DMS53 treated with DMSO at 0.1 percent for 48 hours (cell line): ENCODE measurements around the gene LIN52.
"Not testable (repeated sequence)": the region's sequence is repeated elsewhere in the genome, so short reads cannot be mapped to it uniquely, and the experiment has no call there.

Experiments used
- DNase-seq: peaks from one replicate; lab custom pipeline; 2025; ENCODE audit not compliant: unreplicated experiment; lab: John Stamatoyannopoulos, UW

The LIN52 gene

DNA sequence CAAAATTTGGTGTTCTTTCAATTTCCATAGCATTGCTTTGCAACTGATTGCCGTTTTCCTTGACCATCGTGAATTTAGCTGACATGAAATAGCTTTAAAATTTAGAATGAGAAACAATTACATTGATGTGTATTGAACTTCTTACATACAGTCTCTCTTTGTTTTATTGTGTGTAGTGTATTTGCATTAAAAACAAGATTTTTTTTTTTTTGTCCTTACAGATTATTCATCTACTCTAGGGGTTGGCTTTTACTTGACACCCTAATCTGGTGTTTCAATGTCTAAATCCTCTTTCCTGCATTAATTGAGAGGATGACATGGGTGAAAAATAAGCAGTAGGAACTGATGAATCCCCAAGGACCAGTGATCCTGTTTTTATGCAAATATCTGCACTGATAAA is 20.6 kb downstream of the LIN52 start:
- no peak for DNase-seq

DNA sequence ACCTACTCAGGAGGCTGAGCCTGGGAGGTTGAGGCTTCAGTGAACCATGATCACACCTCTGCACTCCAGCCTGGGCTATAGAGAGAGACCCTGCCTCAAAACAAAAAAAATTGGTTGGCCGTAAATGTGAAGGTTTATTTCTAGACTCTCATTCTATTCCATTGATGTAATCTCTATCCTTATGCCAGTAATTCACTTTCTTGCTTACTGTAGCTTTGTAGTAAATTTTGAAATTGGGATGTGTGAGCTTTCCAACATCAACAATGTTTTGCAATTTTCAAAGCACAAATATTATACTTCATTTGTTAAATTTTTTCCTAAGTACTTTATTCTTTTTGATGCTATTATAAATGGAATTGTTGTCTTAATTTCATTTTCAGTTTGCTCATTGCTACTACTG is 24.6 kb downstream of the LIN52 start:
- no peak for DNase-seq

- peak; percentile 29 for DNase-seq
Measured at GRCh38 chr14:74111395-74112216, 26.9 kb downstream of the LIN52 start.

DNA sequence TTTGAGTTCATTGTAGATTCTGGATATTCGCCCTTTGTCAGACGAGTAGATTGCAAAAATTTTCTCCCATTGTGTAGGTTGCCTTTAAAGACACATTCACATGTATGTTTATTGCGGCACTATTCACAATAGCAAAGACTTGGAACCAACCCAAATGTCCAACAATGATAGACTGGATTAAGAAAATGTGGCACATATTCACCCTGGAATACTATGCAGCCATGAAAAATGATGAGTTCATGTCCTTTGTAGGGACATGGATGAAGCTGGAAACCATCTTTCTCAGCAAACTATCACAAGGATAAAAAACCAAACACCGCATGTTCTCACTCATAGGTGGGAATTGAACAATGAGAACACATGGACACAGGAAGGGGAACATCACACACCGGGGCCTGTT is 40.7 kb downstream of the LIN52 start:
- not testable (repeated sequence) for DNase-seq

- no peak for DNase-seq
Measured at GRCh38 chr14:74126315-74127013, 41.7 kb downstream of the LIN52 start.

GRCh38 chr14:74127634-74128033 is 42.9 kb downstream of the LIN52 start:
- DNase-seq: no peak

- DNase-seq: peak; percentile 1
Measured at GRCh38 chr14:74133833-74134481, 49.2 kb downstream of the LIN52 start.

DNA sequence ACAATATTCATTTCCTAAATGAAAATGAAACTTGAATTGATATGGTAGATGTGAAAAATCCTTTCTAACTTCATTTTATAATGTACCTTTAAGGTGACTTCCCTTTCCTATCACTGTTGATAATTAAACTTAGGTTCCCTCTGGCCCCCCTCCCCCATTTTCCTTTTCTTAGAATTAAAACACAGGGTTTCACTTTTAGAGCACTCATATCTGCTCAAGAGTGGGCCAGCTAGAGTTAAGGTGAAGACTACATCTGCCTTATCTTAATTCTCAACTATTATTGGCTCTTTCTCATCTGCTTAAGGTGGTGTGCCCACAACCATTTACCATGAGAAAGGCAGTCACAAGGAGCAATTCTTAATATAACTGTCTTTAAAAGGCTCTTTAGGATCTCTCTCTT is 49.7 kb downstream of the LIN52 start:
- no peak for DNase-seq

DNA sequence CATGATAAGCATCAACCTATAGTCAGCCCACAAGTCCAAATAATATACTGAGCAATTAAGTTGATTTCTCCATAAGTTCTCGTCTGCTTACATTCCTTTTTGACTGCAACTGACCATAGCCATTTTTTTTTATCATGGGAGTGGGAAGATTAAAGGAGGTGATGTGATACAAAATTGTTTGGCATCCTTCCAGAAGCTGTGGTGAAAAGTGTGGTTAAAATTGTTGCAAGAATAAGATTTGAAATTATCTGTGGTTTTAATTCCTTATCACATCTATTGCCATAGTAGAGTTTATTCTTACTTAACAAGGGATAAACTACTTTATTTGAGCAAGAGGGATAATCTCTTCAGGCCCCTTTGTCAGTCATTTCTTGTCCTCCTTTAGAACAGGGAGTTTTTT is 50.7 kb downstream of the LIN52 start:
- DNase-seq: no peak

GRCh38 chr14:74140374-74140850 is 55.7 kb downstream of the LIN52 start:
- no peak for DNase-seq

DNA sequence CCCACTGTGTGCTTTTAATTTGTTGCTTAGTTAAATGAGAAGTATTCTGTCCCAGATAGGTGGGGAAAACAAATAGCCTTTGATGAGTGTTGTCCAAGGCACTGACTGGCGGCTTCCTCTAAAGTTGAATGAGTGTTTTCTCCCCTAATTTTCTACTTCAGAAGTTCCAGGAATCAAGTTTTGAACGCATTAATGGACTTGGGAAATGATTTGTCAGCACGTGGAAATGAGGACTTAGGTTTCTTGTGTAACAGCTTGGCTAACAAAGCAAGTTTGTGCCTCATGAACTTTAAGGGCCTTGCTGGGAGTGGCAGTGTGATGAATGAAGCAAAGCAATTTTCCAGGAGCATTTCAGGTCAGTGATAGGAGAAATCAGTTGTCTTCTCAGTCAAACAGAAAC is 56.9 kb downstream of the LIN52 start:
- DNase-seq: no peak

DNA sequence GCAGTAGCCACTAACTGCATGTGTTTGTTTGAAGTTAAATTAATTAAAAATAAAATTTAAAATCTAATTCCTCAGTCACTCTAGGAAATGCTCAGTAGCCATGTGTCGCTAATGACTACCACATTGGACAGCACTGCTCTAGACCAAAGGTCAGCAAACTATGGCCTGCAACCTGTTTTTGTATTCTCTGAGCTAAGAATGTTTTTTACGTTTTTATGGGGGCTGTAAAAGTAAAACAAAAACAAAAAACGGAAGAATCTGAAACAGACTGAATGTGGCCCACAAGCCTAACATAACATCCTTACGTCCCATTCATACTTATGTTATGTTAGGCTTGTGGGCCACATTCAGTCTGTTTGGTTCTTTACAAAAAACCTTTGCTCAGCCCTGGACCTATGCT is 57.8 kb downstream of the LIN52 start:
- DNase-seq: no peak

DNA sequence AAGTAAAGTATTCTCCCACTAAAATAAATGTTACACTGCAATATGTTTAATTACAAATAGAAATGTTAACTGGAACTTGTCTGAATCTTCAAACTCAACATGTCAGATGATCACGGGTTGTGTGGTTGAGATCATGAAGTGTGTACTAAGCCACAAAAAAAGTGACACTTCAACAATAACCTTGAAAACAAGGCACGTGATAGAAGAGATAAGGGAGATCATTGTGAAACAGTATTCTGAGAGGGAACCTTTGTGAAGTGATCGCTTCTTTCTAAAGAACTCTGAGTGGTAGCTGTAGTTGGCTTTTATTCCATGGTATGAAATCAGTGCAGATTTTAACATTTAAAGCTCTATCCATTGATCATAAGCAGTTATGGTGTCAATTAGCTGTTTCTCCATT is 60.0 kb downstream of the LIN52 start:
- DNase-seq: no peak

DNA sequence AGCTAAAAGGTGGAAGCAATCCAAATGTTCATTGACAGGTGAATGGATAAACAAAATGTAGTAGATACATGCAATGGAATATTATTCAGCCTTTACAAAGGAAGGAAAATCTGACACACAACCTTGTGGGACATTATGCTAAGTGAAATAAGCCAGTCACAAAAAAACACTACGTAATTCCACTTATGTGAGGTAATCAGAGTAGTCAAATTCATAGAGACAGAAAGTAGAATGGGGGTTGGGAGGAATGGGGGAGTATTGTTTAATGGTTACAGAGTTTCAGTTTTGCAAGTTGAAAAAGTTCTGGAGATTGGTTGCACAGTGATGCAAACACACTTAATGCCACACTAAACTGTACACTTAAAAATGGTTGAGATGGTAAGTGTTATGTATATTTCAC is 62.8 kb downstream of the LIN52 start:
- no peak for DNase-seq

DNA sequence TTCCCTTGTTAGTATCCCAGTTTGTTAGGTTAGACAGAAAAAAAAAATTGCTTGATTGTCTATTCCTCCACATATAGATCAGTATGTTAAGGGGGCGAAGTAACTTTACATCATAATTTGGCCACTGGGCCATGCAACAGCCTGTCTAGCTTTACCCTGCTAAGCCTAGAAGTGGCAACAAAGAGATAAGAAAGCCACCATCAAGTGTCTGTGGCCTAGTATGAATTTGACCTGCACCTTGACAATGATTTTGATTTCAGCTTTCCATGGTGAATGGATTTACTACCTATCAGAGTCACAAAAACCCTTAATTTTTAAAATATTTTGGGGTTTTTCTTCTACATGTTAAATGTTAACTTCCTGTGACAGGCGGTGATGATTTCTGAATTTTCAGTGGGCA is 63.9 kb downstream of the LIN52 start:
- no peak for DNase-seq

DNA sequence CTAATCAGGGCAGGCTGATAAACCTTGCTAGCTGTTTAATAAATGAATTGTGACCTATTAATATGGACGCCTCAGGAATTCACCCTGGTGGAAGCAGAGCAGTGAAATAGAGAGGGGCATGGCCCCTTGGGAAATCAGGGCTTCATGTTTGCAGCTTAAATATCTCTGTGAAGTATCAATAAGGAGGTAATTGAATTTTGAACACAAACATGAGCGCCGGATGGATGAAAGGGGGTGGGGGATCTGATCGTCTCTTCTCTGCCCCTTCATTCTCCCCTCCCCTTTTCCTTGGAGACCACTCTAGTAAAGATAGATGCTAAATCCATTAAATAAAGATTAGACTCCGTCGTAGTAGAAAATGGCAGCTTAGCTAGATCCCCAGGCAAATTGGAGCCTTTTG is 70.5 kb downstream of the LIN52 start:
- no peak for DNase-seq

GRCh38 chr14:74155749-74156148 is 71.0 kb downstream of the LIN52 start:
- no peak for DNase-seq

DNA sequence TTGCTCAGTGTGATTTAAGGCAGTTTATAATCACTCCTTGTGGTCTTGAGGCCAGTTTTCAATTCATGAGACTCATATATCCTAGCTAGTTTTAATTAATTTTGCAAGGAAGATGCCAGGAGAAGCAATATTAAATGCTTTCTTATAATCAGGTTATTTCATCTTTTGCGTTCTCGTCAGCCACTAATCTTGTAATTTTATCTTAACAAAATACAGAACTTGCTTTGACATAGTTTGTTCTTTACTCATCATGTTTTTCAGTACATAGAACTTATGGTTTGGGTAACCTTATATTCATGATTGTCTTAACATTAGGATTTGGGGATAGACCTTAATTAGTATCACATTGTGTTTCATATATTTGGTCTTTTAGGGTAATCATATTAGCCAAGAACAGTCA is 76.0 kb downstream of the LIN52 start:
- DNase-seq: no peak

DNA sequence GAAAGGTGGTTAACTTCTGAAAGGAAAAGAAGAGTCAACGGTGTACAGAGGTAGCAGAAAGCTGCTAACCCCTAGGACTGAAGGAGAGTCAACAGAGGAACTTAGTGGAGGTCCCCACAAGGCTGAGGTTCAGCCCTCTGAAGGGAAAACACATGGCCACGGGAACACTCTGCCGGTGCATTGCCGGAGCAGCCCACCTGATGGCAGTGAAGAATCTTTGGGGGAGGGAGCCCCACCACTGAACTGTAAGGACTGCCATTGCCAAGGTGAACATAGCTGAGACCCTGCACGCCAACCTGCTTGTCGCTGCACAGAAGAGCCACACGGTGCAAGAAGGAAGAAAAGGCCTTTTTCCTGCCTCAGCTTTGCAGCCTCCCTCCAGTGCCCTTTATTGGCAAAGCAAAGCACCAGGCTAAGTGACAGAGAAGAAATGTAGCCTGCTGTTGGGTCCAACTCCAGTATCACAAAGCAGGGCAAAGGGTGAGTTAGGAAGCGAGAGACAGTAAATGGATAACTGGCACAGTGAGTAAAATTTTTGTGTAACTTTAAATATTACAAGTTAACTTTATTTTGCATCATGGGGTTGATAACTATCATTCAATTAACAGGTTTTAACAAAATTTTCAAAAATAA is 76.9 kb downstream of the LIN52 start:
- DNase-seq: no peak

DNA sequence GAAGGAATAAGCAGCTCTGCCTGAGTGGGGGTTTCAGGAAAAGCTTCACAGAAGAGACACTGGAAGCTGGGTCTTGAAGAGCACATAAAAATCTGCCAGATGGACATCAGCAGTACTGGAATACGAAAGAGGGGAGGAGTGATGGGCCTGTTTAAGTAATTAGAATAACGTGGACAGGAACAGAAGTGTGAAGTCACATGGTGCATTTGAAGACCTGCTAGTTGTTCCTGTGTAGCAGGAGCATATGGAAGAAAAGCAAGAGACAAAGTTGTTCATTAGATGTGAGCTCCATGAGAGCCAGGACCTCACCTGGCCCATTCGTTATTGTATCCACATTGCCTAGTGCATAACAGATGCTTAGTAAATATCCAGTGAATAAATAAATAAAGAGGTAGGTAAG is 85.2 kb downstream of the LIN52 start:
- no peak for DNase-seq

- DNase-seq: no peak
Measured at GRCh38 chr14:74176400-74176793, 91.6 kb downstream of the LIN52 start.

- no peak for DNase-seq
Measured at GRCh38 chr14:74179856-74180255, 95.1 kb downstream of the LIN52 start.
